Measurements from ENCODE around the gene JCHAIN.

- no peak for TF ChIP-seq GATA3 (IDR thresholded peaks at IDR 0.05; ENCODE audit: low read depth, low read length)
- no peak for TF ChIP-seq GATA2 (IDR thresholded peaks at IDR 0.05; ENCODE audit: low read depth, low read length)
These were observed 14.3 kb downstream of the JCHAIN start for GRCh38 chr4:70651864-70652506.
